Ascending aorta (tissue), 2 donors: Measurements from ENCODE around the gene CFAP90. TPM values are rescaled to one million over a fixed set of nuclear protein-coding genes. Genes with fewer than 3 reads are reported as not detected.

Experiments
- DNase-seq, 2 donors: peaks; one replicate each; pipeline ENCODE4 v3.0.0-alpha.2; 2019; ENCODE audit warnings: low spot score in 2 of 2
- H3K27ac ChIP-seq, 2 donors: fragments of 200-600 bp; sonication (generic); one replicate each; pipeline ENCODE4 v1.5.1; 2016 to 2017; ENCODE audit warnings: mild to moderate bottlenecking in 1 of 2
- H3K27me3 ChIP-seq: fragments of 200-600 bp; sonication (generic); one replicate; pipeline ENCODE4 v1.5.1; 2017
- H3K36me3 ChIP-seq, 2 donors: fragments of 200-600 bp; sonication (generic); one replicate each; pipeline ENCODE4 v1.5.1; 2016
- H3K4me1 ChIP-seq, 2 donors: fragments of 200-600 bp; sonication (generic); one replicate each; pipeline ENCODE4 v1.5.1; 2016 to 2017; ENCODE audit warnings: mild to moderate bottlenecking in 1 of 2
- H3K4me3 ChIP-seq, 2 donors: fragments of 200-600 bp; sonication (generic); one replicate each; pipeline ENCODE4 v1.5.1; 2016 to 2017; ENCODE audit warnings: mild to moderate bottlenecking in 1 of 2
- H3K9me3 ChIP-seq, 2 donors: fragments of 200-600 bp; sonication (generic); one replicate each; pipeline ENCODE4 v1.5.1; 2016
- intact Hi-C: fragments of 100-400 bp; cut with DNase I; formaldehyde crosslinking; loops from one replicate; pipeline ENCODE4 v1.15.1; 2023
- total RNA-seq: library from RNA; depleted of rRNA; stranded (reverse); fragments of >200 nt; gene quantifications from one replicate; pipeline ENCODE4 v1.1.0, GENCODE V29; 2016
- TF ChIP-seq, protein P1 (sequence below), 3 experiments: fragments of 200-600 bp in 2 of 3; fragments of 450-650 bp in 1 of 3; sonication (generic) in 2 of 3; IDR thresholded peaks; one replicate each; pipeline ENCODE4 v1.5.1; 2016 to 2019; ENCODE audit warnings: antibody characterized with exemption in 3 of 3, mild to moderate bottlenecking in 1 of 3, moderate library complexity in 1 of 3

The CFAP90 gene
- total RNA-seq, 1 donor from 2014 or later, result not detected

- Histone ChIP-seq H3K9me3 (no peaks in the 10 kb centered on the region), H3K4me1 (no peaks in the 10 kb centered on the region), H3K27ac (no peak overlapping the region), H3K4me3 (no peak overlapping the region), H3K27me3 (no peaks in the 10 kb centered on the region), H3K36me3 (no peaks in the 10 kb centered on the region)
- intact Hi-C loops, result no loop called here
- DNase-seq, result no peak
- TF ChIP-seq, protein P1, sequence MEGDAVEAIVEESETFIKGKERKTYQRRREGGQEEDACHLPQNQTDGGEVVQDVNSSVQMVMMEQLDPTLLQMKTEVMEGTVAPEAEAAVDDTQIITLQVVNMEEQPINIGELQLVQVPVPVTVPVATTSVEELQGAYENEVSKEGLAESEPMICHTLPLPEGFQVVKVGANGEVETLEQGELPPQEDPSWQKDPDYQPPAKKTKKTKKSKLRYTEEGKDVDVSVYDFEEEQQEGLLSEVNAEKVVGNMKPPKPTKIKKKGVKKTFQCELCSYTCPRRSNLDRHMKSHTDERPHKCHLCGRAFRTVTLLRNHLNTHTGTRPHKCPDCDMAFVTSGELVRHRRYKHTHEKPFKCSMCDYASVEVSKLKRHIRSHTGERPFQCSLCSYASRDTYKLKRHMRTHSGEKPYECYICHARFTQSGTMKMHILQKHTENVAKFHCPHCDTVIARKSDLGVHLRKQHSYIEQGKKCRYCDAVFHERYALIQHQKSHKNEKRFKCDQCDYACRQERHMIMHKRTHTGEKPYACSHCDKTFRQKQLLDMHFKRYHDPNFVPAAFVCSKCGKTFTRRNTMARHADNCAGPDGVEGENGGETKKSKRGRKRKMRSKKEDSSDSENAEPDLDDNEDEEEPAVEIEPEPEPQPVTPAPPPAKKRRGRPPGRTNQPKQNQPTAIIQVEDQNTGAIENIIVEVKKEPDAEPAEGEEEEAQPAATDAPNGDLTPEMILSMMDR (IDR thresholded peaks at IDR 0.05), result no peak
Measured at GRCh38 chr5:7793895-7794294, 57.0 kb downstream of the CFAP90 start.

DNA sequence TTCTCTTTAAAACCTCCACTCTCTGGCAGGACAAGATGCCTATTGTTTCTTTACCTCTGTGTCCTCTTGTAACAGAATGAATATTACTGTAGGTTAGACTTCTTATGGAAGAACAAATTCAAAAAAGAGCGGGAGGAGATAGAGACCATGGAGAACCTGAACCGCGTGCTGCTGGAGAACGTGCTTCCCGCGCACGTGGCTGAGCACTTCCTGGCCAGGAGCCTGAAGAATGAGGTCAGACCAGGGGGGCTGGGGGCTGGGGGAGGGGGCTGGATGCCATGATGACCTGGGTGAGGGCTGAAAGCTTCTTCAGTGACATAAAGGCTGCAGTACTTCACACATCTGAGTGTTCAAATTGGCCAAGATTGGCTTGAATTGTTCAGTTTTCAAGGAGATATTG, 61.4 kb downstream of the CFAP90 start:
- H3K9me3 ChIP-seq, result no peaks in the 10 kb centered on the region
- H3K27me3 ChIP-seq, result no peaks in the 10 kb centered on the region
- no peak overlapping the region for H3K4me3 ChIP-seq
- no peak for DNase-seq
- intact Hi-C loops, result no loop called here
- H3K36me3 ChIP-seq, result no peaks in the 10 kb centered on the region
- no peak overlapping the region for H3K27ac ChIP-seq
- H3K4me1 ChIP-seq, result no peaks in the 10 kb centered on the region
- TF ChIP-seq, protein P1 (IDR thresholded peaks at IDR 0.05), result no peak

DNA sequence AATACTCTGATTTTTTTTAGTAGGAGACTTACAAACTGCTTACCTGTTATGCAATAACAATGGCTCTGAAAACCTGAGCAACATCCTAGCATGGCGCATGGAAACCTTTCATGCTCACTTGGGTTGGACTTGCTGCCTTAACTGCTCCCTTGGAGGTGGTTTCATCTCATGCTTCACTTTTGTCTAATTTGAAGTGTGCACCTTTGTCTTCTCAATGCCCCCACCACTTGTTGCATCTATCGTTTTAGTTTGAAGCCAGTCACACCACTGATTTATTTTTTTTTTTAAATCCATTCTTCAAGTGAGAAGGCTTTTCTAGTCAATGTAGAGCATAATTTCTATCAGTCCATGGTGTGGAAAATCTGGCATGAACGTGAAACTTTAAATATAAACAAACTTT, 63.2 kb downstream of the CFAP90 start:
- intact Hi-C loops, result no loop called here
- no peaks in the 10 kb centered on the region for H3K27me3 ChIP-seq
- TF ChIP-seq, protein P1 (IDR thresholded peaks at IDR 0.05), result no peak
- no peaks in the 10 kb centered on the region for H3K36me3 ChIP-seq
- no peaks in the 10 kb centered on the region for H3K9me3 ChIP-seq
- H3K4me1 ChIP-seq, result no peaks in the 10 kb centered on the region
- no peak overlapping the region for H3K27ac ChIP-seq
- no peak overlapping the region for H3K4me3 ChIP-seq
- DNase-seq, result no peak

- H3K4me1 ChIP-seq, result no peaks in the 10 kb centered on the region
- H3K4me3 ChIP-seq, result no peak overlapping the region
- no peaks in the 10 kb centered on the region for H3K36me3 ChIP-seq
- TF ChIP-seq, protein P1 (IDR thresholded peaks at IDR 0.05), result no peak
- H3K27me3 ChIP-seq, result no peaks in the 10 kb centered on the region
- DNase-seq, result no peak
- intact Hi-C loops, result no loop called here
- H3K9me3 ChIP-seq, result no peaks in the 10 kb centered on the region
- no peak overlapping the region for H3K27ac ChIP-seq
Measured at GRCh38 chr5:7784683-7785380, 66.1 kb downstream of the CFAP90 start.

DNA sequence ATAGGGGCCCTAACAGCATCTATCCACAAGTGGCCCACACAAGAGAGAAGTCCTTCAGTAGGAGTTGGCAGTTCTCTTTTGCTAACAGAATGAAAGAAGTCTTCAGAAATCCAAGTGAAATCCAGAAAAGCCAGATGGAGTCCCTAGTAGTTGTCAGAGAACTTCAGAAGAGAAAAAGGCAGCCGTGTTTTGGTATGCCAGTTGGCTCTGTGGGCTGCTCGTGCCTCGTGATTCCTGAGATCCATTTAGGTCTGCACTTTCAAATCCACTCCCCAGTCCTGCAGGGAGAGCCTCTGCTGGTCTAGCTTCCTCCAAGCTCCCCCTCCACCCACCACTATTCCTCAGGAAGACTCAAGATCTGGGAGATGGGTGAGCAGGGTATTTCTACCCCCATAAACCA, 69.0 kb downstream of the CFAP90 start:
- Histone ChIP-seq H3K36me3 (no peaks in the 10 kb centered on the region), H3K27me3 (no peaks in the 10 kb centered on the region), H3K4me3 (no peak overlapping the region), H3K4me1 (no peaks in the 10 kb centered on the region), H3K27ac (no peak overlapping the region), H3K9me3 (no peaks in the 10 kb centered on the region)
- TF ChIP-seq, protein P1 (IDR thresholded peaks at IDR 0.05), result no peak
- DNase-seq, result no peak
- intact Hi-C loops, result no loop called here

Other genes starting within 250 kb of the CFAP90 start
- gene FASTKD3, start 17.9 kb upstream of the CFAP90 start, total RNA-seq, result not detected
- gene MTRR, start 18.0 kb upstream of the CFAP90 start, total RNA-seq, result 15.0 TPM